Right lobe of liver (tissue), 6 donors: Measurements from ENCODE around the gene ZBTB32. TPM values are rescaled to one million over a fixed set of nuclear protein-coding genes. Genes with fewer than 3 reads are reported as not detected.
A peak's percentile ranks its signal among the peaks of the same experiment; 100 is the strongest.

ENCODE experiments used
- ATAC-seq, 4 donors: fragments of 200-7000 bp; cut with Tn5 transposase; one replicate each; pipeline ENCODE4 v1.9.1; 2020; ENCODE audit warnings: mild to moderate bottlenecking in 4 of 4, moderate library complexity in 4 of 4
- DNase-seq, 3 donors: peaks; one replicate each; pipeline ENCODE4 v3.0.0-alpha.2; 2020
- H3K27ac ChIP-seq, 3 donors: fragments of 200-600 bp; one replicate each; pipeline ENCODE4 v1.8.0; 2022
- H3K27me3 ChIP-seq, 2 donors: fragments of 200-600 bp; one replicate each; pipeline ENCODE4 v1.8.0; 2022
- H3K36me3 ChIP-seq, 4 donors: fragments of 200-600 bp; sonication (generic) in 1 of 4; one replicate each; pipeline versions ENCODE4 v1.5.1 to v1.8.0; 2017 to 2022; ENCODE audit warnings: control low read depth in 1 of 4
- H3K4me1 ChIP-seq, 4 donors: fragments of 200-600 bp; sonication (generic) in 1 of 4; one replicate each; pipeline versions ENCODE4 v1.5.1 to v1.8.0; 2017 to 2022; ENCODE audit warnings: control low read depth in 1 of 4
- H3K4me3 ChIP-seq, 3 donors: fragments of 200-600 bp; one replicate each; pipeline ENCODE4 v1.8.0; 2022
- H3K9me3 ChIP-seq, 4 donors: fragments of 200-600 bp; sonication (generic) in 1 of 4; one replicate each; pipeline versions ENCODE4 v1.5.1 to v1.8.0; 2017 to 2022; ENCODE audit warnings: control low read depth in 1 of 4
- CTCF ChIP-seq, 4 donors: fragments of 200-600 bp in 3 of 4; fragments of 450-650 bp in 1 of 4; IDR thresholded peaks; one replicate each; pipeline versions ENCODE4 v1.5.1 to v1.8.0; 2016 to 2022; ENCODE audit warnings: antibody characterized with exemption in 4 of 4, mild to moderate bottlenecking in 2 of 4
- POLR2A ChIP-seq: fragments of 450-650 bp; IDR thresholded peaks from one replicate; pipeline ENCODE4 v1.6.1; 2017; ENCODE audit warnings: antibody characterized with exemption, mild to moderate bottlenecking
- whole genome bisulfite sequencing: methylation state at CpG from one replicate; pipeline ENCODE4 v1.1.6; 2018; ENCODE audit warnings: low coverage, low lambda C conversion rate; ENCODE audit not compliant: insufficient coverage; ENCODE audit errors: missing lambda C conversion rate; 5-methylcytosine and 5-hydroxymethylcytosine counted together
- intact Hi-C, 2 donors: fragments of 100-400 bp; cut with DNase I; formaldehyde crosslinking; loops; one replicate each; pipeline versions ENCODE4 v1.11.2 to v1.14.1; 2022
- total RNA-seq, 6 experiments: library from RNA; depleted of rRNA in 2 of 6; stranded (reverse); fragments of >200 nt in 2 of 6; fragmentation: NEBNext Ultra II Directional in 3 of 6; extraction: Animal tissue kit (Norgen Biotek cat#: 25700) in 3 of 6; gene quantifications; one replicate each; pipeline versions ENCODE4 v1.1.0 to v1.2.4, GENCODE V29; 2016 to 2023
- donor health status: DM: no; HTN: yes; CAD: no.
- donor health status: DM: no; HTN: no; CAD: no.
- donor health status: DM: no; HTN: no; CAD: no.
- donor health status: DM: no; HTN: yes; CAD: no.
- donor health status: DM: no; HTN: yes; CAD: no.

Gene ZBTB32
- total RNA-seq, 6 experiments from 2014 or later: 0.15 TPM; not detected in 5

GRCh38 chr19:35740108-35740422 is 35.7 kb downstream of the ZBTB32 start:
- intact Hi-C loops: no loop called here
- Histone ChIP-seq H3K4me1 (peaks cover 0 to 25% (median 4%) of the 10 kb centered on the region in 4 donors), H3K9me3 (no peaks in the 10 kb centered on the region), H3K4me3 (peak overlapping the region; percentile 60 to 73 (median 66)), H3K36me3 (peaks cover 0 to 24% (median 0%) of the 10 kb centered on the region in 4 donors), H3K27me3 (no peaks in the 10 kb centered on the region), H3K27ac (peak overlapping the region; percentile 58 to 84 (median 67))
- TF ChIP-seq POLR2A: no peak
- TF ChIP-seq CTCF (IDR thresholded peaks at IDR 0.05): no peak
- no peak for ATAC-seq
- DNase-seq: no peak
- 0% methylated on average over 5 of the region's 16 CpGs for WGBS

GRCh38 chr19:35740423-35741202 is 36.3 kb downstream of the ZBTB32 start:
- peaks cover 0 to 25% (median 4%) of the 10 kb centered on the region in 4 donors for H3K4me1 ChIP-seq

GRCh38 chr19:35741203-35741515 is 36.8 kb downstream of the ZBTB32 start:
- H3K9me3 ChIP-seq: no peaks in the 10 kb centered on the region
- TF ChIP-seq CTCF (IDR thresholded peaks at IDR 0.05): no peak
- TF ChIP-seq POLR2A: no peak
- H3K4me3 ChIP-seq: peak overlapping the region; percentile 60 to 73 (median 66)
- peak overlapping the region; percentile 59 to 84 (median 72) for H3K27ac ChIP-seq
- ATAC-seq (no peak), DNase-seq (no peak)
- intact Hi-C loops: no loop called here
- H3K36me3 ChIP-seq: peaks cover 0 to 24% (median 0%) of the 10 kb centered on the region in 4 donors
- H3K4me1 ChIP-seq: peaks cover 0 to 27% (median 6%) of the 10 kb centered on the region in 4 donors
- H3K27me3 ChIP-seq: no peaks in the 10 kb centered on the region
- 3% methylated on average over 11 of the region's 12 CpGs for WGBS

More at GRCh38 chr19:35740423-35741202, 36.3 kb downstream of the ZBTB32 start:
- intact Hi-C loops: no loop called here
- peak; percentile 63 for TF ChIP-seq POLR2A
- peak in 2 of 4 donors; percentile 16 to 23 for TF ChIP-seq CTCF (IDR thresholded peaks at IDR 0.05)
- H3K36me3 ChIP-seq: peaks cover 0 to 24% (median 0%) of the 10 kb centered on the region in 4 donors
- WGBS: 0% methylated on average over 19 of the region's 63 CpGs
- no peaks in the 10 kb centered on the region for H3K27me3 ChIP-seq
- peak overlapping the region; percentile 67 to 84 (median 72) for H3K27ac ChIP-seq
- no peaks in the 10 kb centered on the region for H3K9me3 ChIP-seq
- DNase-seq: peak; percentile 99
- ATAC-seq: peak; percentile 76 to 88 (median 82)
- peak overlapping the region; percentile 60 to 73 (median 66) for H3K4me3 ChIP-seq

DNA sequence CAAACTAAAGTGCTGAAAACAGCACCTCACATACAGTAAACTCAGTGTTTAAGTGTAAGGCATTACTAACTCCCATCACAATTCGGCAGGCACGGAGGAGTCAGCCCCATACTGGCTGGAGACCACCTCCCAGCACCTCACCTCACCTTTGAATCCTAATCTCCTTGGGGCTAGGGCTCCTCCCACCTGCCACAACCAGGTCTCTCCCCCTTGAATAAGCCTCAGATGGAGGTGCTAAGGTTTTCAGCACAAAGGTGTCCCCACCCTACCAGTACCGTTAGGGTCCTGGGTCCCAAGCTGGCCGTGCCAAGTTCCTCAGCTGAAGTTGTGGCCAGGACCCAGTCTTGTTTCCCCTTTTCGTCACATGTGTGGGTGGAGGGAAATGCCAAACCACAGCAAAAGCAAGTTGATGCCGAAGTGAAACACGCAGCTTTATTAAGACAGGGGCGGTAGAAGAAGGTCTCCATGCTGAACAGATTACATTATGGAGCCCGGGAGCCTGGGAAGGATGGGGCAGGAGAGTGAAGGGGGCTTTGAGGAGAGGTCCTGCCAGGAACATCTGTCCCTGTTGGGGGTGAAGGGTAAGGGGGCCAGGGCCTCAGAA is 37.9 kb downstream of the ZBTB32 start, which contains the start of gene IGFLR1:
Gene IGFLR1 (minus strand): TSS at position 332 of the 604 bp plus-strand sequence. CDS start 1,272 bp downstream, outside the sequence.
- peak; percentile 26 for TF ChIP-seq POLR2A
- TF ChIP-seq CTCF (IDR thresholded peaks at IDR 0.05): no peak
- intact Hi-C loops: no loop called here
- H3K27me3 ChIP-seq: no peaks in the 10 kb centered on the region
- H3K36me3 ChIP-seq: peaks cover 0 to 20% (median 0%) of the 10 kb centered on the region in 4 donors
- 57% methylated on average over 9 of the region's 9 CpGs for WGBS
- no peaks in the 10 kb centered on the region for H3K9me3 ChIP-seq
- H3K27ac ChIP-seq: peak within 1 kb of the TSS; percentile 59 to 84 (median 72)
- ATAC-seq (no peak), DNase-seq (no peak)
- H3K4me1 ChIP-seq: peaks cover 0 to 30% (median 9%) of the 10 kb centered on the region in 4 donors
- peak within 1 kb of the TSS; percentile 60 to 73 (median 66) for H3K4me3 ChIP-seq
